GM12892 (cell line): ENCODE results near the gene FHL2.

ENCODE experiments used
- POLR2A ChIP-seq: IDR thresholded peaks from 2 replicates; pipeline ENCODE4 v1.6.1; 2011; ENCODE audit warnings: low read depth, low read length, control low read depth
- POLR2AphosphoS5 ChIP-seq: IDR thresholded peaks from 2 replicates; pipeline ENCODE4 v1.6.1; 2011; ENCODE audit warnings: low read depth, low read length, control low read depth
- TAF1 ChIP-seq: IDR thresholded peaks from 2 replicates; pipeline ENCODE4 v1.6.1; 2011; ENCODE audit warnings: low read depth, mild to moderate bottlenecking, control low read depth, low read length, borderline replicate concordance

DNA sequence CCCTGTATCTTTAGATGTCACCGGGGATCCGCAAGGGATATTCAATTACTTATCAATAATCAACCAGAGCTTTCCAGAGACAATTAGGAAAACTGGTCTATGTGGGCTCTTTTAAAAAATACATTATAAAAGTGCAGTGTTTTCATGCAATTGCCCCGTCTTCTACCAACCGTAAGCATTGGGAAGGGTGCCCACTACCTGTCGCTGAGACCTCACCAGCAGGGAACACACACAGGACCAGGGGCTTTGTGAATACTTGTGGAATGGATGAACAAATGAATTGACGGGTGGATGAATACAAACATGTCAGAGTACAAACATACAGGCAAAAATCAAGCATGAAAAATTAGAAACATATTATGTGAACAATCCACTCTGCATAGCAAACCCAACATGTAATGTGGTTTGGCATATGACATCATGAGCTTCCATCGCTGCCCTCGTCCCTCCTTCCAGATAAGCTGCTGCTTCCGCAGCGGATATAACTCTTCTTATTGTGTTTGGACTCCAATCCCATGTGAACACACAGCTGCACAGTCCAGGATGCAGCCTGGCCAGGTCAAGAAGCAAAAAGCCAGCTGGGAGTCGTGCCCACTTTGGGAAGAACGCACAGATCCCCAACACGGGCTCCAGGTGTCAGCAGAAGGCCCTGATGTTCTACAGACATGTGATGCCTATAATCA is 5.3 kb downstream of the FHL2 start:
- TF ChIP-seq POLR2AphosphoS5 = no peak
- no peak for TF ChIP-seq TAF1
- no peak for TF ChIP-seq POLR2A
